NCI-H146 (cell line): ENCODE results near the gene FBXW4.
"Not testable (repeated sequence)": the region's sequence is repeated elsewhere in the genome, so short reads cannot be mapped to it uniquely, and the experiment has no call there.

Source experiments
- DNase-seq: peaks from one replicate; lab custom pipeline; 2025; lab: John Stamatoyannopoulos, UW

The FBXW4 gene

DNA sequence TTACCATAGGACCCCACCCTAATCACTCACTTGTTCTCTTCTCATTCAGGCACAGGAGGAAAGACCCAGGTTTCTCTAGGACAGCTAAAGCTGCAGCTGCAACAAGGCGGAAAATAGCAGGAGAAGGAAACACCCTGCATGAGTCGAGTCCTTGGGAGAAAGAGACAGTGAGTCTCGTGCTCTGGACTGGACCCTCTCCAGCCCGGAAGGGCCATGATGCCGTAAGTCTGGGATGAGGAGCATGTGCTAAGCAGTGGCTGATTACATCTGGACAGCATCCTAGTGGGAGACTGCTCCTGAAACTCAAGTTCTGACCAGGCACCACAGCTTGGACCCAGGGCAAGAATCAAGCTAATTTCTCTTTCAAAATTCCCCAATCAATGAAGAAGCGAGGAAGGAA lies 39.4 kb downstream of the FBXW4 start:
- no peak for DNase-seq

DNA sequence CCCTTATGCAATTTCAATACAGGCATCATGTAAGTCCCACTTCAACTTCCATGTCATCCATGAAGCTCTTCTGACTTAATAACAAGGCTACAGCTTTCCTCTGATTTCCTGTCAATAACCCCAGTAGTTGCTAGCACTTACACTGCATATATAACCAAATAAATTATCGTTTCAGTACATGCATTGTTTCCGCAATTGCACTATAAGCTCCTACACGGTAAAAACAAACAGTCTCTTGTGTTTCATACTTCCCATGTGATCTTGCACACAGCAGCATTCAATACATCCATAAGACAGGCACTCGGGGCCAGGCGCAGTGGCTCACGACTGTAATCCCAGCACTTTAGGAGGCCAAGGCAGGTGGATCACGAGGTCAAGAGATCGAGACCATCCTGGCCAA lies 41.4 kb downstream of the FBXW4 start:
- DNase-seq: no peak

DNA sequence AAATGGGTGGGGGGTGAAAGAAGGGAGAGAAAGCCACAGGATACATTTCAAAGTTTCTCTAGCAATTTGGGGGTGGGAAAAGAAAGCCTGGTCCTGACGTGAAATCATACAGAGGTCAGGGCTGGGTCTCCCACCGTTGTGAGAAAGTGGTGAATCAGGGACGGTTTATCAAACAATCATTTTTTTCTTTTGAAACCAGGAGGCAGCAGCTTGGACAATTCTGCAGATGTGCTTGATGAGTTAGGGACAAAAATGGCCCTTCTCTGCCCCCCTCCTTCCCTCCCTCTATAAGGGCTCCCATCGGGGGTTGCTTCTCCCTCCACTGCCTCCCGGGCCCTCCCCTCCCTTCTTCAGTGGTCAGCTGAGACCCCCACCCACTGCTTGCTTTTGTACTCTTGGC lies 43.6 kb downstream of the FBXW4 start:
- DNase-seq: no peak

DNA sequence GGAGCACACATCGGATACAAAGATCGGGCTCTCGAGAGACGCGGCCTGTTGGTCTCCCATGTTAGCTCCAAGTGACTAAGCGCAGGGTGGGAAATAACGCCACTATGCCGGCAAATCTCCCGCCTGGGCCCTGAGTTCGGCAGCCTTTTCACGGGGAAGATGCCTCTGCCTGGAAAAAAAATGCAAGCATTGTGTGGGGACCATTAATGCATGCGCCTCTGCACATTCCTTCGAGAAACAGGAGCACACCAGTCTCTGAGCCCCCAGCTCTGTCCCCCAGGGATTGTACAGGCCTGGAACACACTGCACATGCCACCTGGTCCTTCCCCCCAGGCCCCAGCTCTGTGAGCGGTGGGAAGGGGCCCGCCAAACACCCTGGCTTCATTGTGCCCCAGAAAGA lies 44.1 kb downstream of the FBXW4 start:
- DNase-seq: no peak

DNA sequence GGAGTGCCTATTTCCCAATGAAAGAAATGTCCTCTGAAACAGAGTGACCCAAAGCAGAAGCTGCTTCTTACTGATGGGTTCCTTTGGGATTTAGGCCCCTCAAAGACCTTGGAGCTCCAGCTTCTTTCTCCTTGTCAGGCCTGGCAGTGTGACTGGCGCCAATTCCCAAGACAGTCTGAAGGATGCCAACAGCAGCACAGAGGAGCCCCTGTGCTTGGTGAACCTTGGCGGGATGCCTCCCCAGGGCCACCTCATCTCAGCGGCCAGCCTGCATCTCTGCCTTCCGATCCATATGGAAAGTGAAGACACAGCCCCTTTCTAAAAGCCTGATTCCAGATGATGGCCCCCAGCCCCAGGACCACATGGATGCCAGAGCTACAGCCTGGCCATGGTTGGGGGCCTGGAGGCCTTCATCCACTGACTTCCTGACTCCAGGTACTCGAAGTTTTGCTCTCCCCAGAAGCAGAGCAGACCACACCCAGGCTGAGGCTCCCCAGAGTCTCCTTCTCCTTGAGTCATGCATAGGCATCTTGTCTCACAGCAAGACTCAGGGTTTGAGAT lies 45.4 kb downstream of the FBXW4 start:
- DNase-seq: no peak

DNA sequence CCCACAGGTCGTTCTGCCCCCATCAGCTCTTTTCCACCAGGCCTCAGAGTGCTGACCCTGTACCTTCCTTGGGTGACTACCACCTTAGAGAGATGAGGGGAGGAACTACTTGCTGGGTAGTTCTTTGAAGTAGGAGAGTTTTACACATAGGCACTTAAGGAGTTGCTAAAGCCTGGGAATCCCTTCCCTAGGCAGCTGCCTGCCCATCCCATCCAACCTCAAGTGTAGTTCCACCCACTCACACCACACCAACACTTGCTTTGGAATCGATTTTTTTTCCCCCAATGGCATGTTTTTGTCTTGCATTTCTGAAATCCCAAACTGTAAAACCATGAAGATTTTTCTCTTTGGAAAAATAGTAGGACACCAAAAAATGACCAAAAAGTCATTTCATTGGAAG lies 47.7 kb downstream of the FBXW4 start:
- no peak for DNase-seq

DNA sequence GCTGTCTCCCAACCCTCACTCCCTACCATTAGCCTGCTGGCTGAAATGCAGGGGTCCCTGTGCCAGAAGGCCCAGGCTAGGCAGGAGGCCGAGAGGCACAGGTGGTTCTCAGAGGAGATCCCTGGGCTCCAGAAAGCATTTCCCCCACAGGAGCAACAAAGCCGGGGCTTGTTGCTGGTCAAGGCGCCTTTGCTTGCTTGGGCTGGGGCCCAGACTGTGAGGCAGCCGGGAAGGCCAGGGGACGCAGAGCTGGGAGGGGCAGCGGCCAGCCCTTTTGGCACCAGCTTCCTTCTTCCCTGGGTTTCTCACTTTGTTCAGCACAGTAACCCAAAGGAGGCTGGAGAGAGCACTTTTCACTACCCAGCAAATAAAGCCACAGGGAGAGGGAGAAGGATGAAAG lies 48.6 kb downstream of the FBXW4 start:
- DNase-seq: no peak

DNA sequence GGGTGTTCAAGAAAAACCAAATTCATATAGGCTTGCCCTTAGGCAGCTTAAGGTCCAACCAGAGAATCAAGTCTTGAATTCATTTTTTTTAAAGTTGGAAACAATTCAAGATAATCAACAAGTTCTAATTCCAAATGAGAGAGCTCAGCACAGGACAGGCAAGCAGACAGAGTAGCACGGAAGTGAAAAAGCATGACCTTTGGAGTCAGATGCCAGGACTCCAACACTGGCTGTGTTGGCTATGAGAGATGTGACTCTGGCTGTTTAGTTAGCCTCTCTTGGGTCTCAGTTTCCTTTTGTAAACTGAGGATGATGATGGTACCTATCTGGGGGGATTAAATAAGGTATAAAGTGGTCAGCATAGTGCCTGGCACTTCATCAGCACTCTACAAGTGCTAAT lies 49.3 kb downstream of the FBXW4 start:
- DNase-seq: no peak

DNA sequence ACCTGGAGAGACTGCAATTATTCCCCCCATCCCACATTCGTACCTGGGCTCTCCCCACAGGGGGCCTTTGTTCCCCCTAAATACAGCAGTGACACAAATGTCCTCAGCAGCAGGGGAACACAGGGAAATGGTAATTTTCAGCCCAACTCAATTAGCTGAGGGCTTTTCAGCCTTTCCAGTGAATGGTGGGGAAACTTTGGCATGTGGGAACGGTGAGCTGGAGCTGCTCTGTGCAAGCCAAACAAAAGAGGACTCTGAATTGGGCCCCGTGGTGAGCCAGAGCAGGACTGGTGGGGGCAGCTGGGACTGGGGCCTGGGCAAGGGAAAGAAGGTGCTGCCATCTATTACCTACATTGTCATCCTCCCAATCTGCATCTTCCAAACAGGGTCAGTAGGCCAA lies 51.0 kb downstream of the FBXW4 start:
- peak; percentile 88 for DNase-seq

DNA sequence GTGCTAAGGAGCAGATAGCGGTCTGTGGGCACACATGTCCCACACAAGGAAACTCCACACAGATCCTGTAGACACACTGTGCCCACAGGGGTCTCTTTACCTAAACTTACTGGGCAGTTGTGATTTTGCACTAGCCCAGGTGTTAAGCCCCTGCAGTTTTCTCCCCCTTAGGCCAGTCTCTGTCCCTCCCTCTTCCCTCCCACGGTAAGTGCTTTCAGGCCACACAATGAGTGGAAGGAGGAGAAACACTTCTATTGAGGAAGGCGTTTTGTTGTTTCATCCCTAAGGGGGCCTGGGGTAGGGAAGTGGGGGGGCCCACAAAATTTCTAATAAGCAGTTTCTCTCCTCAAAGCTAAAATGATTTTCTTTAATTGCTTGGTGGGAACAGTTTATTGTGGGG lies 51.4 kb downstream of the FBXW4 start:
- peak; percentile 66 for DNase-seq

DNA sequence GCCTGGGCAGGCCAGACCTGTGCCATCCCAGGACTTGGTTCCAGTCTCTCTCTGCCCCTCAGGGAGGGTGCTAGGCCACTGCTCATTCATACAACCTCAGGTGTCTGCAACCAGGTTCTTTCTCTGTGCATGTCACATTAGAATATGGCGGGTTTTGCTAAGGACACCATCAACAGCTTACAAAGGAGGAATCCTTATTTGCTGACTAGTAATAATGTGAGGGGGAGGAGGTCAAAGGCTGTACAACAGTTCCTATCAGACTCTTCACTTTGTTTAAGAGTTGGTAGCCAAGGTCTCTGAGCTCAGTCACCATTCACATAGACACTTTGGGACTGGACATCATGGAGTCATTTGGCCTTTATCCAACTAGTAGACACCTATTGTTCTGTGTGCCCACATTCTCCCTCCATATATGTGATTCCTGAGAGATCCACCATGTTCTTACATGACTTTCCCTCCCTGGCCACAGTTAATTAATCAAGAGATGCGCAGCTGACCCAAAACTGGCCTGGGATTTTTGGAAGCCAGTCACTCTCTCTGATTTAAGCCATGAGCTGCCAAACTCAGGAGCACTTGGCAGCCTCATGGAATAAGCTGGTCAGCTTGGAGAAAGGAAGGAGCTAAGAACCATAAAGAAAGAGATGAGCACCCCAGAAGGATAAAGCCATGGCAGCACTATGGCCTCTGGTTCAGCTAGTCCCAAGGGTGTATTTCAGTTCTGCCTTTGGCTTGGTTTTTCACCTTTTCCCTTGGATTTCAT lies 55.6 kb downstream of the FBXW4 start:
- DNase-seq: no peak

DNA sequence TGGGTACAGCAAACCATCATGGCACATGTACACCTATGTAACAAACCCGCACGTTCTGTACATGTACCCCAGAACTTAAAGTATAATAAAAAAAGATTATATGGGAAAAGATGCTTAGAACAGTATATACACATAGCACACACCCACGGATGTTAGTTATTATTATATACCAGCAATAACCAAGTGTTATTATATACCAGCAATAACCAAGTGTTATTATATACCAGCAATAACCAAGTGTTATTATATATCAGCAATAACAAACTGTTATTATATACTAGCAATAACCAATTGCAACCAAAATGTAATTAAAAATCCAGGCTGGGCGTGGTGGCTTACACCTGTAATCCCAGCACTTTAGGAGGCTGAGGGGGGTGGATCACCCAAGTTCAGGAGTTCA lies 61.5 kb downstream of the FBXW4 start:
- not testable (repeated sequence) for DNase-seq

DNA sequence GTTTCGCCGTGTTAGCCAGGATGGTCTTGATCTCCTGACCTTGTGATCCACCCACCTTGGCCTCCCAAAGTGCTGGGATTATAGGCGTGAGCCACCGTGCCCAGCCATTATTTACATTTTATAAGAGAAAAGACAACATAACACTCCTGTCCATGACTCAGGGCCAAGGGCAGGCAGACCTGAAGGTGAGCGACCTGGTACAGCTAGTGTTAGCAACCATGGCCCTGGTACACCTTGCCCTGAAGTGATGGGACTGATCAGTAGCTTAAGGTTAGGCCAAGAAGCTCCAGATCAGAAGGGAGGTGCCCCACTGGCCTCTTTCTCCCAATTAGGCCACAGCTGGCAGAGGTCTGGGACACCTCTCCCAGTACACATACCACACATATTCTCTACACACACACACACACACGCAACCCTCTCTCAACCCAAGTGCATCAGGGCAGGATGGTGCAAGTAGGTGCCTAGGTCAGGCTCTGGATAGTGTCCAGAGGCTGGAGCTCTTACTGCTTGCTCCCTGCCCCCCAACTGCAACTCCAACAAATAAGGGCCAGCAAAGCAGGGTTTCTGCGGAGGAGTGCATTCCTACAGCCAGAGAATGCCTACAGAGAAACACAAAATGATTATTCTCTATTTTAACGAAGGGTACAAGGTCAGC lies 63.0 kb downstream of the FBXW4 start:
- no peak for DNase-seq

DNA sequence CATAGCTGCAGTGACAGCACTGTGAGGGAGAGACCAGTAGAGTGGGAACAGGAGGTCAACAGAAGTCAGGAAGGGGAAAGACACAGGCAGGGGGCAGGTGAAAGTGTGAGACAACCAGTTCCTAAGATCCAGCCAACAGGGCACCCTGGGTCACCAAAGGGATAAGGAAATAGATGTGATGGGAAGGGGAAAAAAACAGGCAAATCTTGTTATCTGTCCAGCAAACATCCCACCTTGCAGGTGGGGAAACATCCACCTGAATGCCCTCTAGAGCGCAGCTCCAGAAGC lies 64.4 kb downstream of the FBXW4 start:
- no peak for DNase-seq

DNA sequence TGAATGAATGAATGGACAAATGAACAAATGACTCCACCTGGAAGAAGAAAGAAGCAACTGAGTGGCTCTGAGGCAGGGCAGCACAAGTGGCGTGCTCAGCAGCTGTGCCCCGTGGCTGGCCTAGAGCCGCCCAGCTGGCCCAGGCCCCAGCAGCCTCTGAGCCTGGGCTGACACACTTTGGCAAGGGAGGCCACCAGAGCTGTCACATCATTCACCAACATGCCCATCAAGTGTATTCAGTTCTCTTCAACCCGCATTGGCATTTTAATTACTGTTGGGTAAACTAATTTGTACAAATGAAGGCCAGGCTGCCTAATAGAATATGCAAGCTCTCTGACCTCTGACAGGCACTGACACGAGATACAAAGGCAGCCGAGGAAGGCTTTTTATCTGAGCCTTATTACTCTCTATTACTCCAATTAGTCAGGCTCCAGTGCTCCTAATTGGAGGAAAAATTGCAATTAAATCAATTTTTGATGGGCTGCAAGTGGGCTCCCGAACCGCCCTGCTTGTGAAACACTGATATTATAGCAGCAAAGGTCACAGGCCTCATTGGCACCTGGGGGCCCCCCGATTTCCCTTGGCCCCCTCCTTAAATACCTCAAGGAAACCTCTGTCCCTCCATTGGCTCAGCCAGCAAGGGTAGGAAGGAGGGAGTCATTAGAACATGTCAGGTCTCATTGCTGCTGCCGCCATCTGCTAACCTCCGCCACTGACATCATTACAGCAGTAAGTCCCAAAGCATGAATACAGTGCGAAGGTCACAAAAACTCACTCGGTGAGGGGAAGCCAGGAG lies 64.9 kb downstream of the FBXW4 start:
- DNase-seq: peak; percentile 50

DNA sequence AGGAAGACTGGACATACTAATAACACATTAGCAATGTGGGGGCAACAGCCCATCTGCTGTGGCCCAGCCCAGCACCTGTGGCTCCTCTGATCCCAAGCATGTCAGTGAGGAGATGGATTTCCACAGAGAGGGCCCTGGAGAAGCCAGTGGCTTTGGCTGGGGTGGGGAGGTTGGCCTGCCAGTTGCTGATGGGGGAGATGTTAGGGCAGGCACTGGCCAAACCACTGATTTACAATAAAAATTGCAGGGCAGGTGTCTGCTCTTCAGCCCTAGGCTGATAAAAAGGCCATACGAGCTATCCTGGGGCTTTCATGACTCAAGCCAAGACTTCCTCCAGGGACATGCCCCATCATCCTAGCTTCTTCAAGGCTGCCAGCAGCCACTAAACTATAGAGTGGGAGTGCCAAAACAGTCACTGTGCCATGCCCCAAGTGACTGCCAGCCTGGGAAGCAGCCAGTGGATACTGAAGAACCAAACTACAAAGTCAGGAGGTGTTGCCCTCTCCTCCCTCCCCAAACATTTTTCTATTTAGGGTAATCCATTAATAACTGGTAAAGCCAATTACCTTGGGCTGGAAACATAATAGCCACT lies 69.1 kb downstream of the FBXW4 start:
- no peak for DNase-seq

DNA sequence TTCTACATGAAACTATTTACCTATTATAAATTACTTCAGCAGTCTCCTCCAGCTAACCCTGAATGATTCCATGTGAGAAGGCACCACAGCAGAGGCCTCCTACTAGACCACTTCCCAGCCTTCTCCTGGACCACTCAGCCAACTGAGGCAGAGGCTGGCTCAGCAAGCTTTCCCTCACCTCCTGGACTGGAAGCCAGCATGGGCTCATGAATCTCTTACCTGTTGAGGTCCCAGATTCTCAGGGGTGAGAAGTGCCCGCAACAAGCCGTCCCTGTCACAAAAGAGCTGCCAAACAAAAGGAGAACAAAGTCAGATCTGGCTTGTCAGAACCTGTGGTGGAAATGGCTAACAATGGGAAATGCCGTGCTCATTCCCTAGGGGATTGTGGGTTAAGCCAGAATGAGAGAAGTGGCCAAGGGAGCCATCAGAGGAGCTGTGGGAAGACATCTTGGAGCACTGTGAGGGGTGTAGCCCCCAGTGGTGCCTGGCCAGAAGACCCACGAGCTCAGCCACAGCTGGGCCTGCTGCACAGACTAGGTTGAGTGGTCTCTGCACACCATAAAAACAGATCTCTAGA lies 70.4 kb downstream of the FBXW4 start:
- DNase-seq: no peak

DNA sequence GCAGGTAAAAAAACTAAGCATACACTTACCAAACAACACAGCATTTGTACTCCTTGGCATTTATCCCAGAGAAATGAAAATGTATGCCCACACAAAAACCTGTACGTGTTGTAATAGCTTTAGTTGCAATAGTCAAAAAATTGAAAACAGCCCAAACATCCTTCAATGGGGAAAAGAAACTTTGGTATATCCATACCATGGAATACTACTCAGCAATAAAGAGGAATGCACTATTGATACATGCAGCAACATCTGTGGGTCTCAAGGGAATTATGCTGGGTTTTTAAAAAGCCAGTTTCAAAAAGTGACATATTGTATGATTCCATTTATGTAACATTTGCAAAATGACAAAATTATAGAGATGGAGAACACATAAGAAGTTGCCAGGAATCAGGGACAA lies 71.4 kb downstream of the FBXW4 start:
- DNase-seq: no peak

DNA sequence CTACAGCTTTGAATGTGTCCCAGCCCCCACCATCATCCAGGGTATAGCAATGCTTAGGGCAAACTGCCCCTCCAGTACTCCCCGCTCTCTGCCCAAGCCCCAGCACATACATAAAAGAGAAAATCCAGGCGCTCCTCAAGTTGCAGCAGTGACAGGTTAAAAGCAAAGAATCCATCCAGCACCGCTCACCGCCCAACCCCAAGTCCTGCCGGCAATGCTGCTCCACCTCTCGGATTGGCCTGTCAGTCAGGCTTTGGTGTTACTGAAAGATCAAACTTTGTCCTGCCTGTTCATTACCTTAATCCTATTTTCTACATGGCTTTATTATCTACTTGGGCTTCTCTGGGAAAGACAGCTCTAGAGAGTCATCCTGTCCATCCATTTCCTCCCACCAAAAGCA lies 75.0 kb downstream of the FBXW4 start:
- no peak for DNase-seq

DNA sequence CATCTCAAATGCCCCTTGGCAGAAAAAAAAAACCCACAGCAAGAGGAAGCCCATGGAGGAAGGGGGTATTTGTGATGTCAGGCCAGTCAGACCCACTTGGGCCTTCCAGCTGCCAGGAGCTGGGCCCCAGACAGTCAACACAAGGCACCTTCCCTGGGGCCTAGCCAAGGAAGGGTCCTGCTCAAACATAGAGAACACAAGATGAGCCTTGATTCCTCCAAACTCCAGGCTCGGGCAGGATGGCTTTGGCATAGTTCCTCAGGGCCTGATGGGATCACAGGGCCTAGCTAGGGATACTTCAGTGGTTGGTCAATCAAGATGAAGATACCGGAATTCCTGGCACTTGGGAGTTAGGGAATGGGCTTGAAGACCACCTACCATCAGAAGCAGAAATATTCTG lies 76.1 kb downstream of the FBXW4 start:
- no peak for DNase-seq

DNA sequence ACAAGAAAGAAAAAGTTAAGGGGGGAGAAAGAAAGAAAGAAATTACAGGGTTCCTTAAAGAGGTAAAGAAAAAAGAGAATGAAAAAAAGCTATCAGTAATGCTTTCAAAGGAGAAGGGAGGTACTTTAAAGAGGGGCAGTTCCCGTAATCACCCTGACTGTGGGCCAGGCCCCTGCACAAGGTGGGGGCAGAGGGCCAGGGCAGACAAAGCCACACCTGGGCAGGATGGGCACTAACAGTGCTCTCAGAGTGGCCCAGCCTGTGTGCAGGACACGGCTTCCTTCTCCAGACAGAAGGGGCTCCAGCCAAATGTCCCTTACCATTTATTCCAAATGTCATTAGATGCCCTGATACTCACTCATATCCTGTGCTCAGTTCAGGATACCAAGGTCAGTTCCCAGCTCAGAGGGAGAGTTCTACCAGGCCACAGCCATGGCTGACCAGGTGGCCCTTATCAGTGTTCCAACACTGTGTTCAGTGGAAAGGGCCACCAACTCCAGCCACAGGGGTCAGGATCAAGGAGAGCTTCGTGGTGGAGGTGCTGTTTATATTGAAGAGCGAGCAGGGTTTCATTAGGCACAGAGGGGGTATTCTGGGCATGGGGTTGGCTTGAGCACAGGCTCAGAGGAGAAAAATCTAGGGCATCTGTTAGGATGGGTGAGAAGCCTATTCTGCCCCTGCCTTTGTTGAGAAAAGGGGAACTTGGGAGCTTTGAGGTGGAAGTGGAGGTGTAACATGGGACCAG lies 77.0 kb downstream of the FBXW4 start:
- DNase-seq: no peak
